OCI-LY3 (cell line): ENCODE results near the gene DDB1.

Source experiments
- H2AFZ ChIP-seq: fragments of 200-600, 300-600 bp; shearing (Covaris generic); 2 replicates; pipeline ENCODE4 v1.6.0; 2014; ENCODE audit warnings: antibody characterized with exemption, low read depth, low read length
- H3K27ac ChIP-seq: fragments of 200-600, 300-600 bp; sonication (generic); 2 replicates; pipeline ENCODE4 v1.5.1; 2014; ENCODE audit warnings: mild to moderate bottlenecking, low read length, moderate library complexity, mixed read lengths
- H3K27me3 ChIP-seq: fragments of 200-600, 300-600 bp; sonication (generic); 2 replicates; pipeline ENCODE4 v1.6.1; 2014; ENCODE audit warnings: low read depth, low read length, mixed read lengths
- H3K36me3 ChIP-seq: fragments of 200-600, 300-600 bp; sonication (generic); replicated peaks from 2 replicates; pipeline ENCODE3; 2014; ENCODE audit warnings: low read depth, low read length, mixed read lengths
- H3K4me1 ChIP-seq: fragments of 300-600, 200-600 bp; sonication (generic); 2 replicates; pipeline ENCODE4 v1.6.1; 2014; ENCODE audit warnings: low read length, mixed read lengths
- H3K4me2 ChIP-seq: fragments of 200-600, 300-600 bp; sonication (generic); 2 replicates; pipeline ENCODE4 v1.6.1; 2014; ENCODE audit warnings: low read length, mixed read lengths
- H3K4me3 ChIP-seq: fragments of 300-600, 200-600 bp; sonication (generic); 2 replicates; pipeline ENCODE4 v1.5.1; 2014; ENCODE audit warnings: antibody characterized with exemption, mild to moderate bottlenecking, low read length, moderate library complexity
- H3K79me2 ChIP-seq: fragments of 300-600, 200-600 bp; shearing (Covaris generic); 2 replicates; pipeline ENCODE4 v1.6.1; 2014; ENCODE audit warnings: mild to moderate bottlenecking, low read length, mixed read lengths
- H3K9ac ChIP-seq: fragments of 300-600, 200-600 bp; shearing (Covaris generic); 2 replicates; pipeline ENCODE4 v1.6.0; 2014; ENCODE audit warnings: mild to moderate bottlenecking, low read length, moderate library complexity
- H3K9me3 ChIP-seq: fragments of 200-600, 300-600 bp; shearing (Covaris generic); 2 replicates; pipeline ENCODE4 v1.6.1; 2014; ENCODE audit warnings: low read length, mixed read lengths; ENCODE audit not compliant: insufficient read depth
- H4K20me1 ChIP-seq: fragments of 200-600, 300-600 bp; sonication (generic); 2 replicates; pipeline ENCODE4 v1.6.1; 2016; ENCODE audit warnings: low read length, mixed read lengths; ENCODE audit not compliant: insufficient read depth
- CTCF ChIP-seq: fragments of 200-600, 300-600 bp; sonication (generic); IDR thresholded peaks from 2 replicates; pipeline ENCODE4 v1.5.1; 2014; ENCODE audit warnings: antibody characterized with exemption, low read length, low read depth
- EZH2phosphoT487 ChIP-seq: fragments of 200-600 bp; shearing (Covaris generic); IDR thresholded peaks from 2 replicates; pipeline ENCODE4 v1.6.1; 2018; ENCODE audit warnings: antibody characterized with exemption, mixed run types, low read depth

Gene DDB1

GRCh38 chr11:61343792-61344745 lies 11.2 kb upstream of the DDB1 start:
- Histone ChIP-seq H3K27me3 (no peaks in the 10 kb centered on the region), H3K79me2 (no peaks in the 10 kb centered on the region)
- TF ChIP-seq CTCF (no peak), EZH2phosphoT487 (no peak)

GRCh38 chr11:61342207-61342803 lies 9.4 kb upstream of the DDB1 start:
- Histone ChIP-seq H4K20me1 (0 out of 2 replicates have a peak, but pooled peaks cover 4% of the 10 kb centered on the region), H3K4me1 (peaks cover 8% of the 10 kb centered on the region; the same call in 1 of the 2 replicates), H2AFZ (no peak overlapping the region), H3K36me3 (peaks cover 33% of the 10 kb centered on the region), H3K4me3 (no peak overlapping the region), H3K4me2 (no peak overlapping the region), H3K79me2 (no peaks in the 10 kb centered on the region), H3K9ac (no peak overlapping the region), H3K27me3 (no peaks in the 10 kb centered on the region), H3K9me3 (no peaks in the 10 kb centered on the region), H3K27ac (no peak overlapping the region)
- TF ChIP-seq CTCF (no peak), EZH2phosphoT487 (no peak)

More at GRCh38 chr11:61343792-61344745, 11.2 kb upstream of the DDB1 start:
- Histone ChIP-seq H3K4me1 (peaks cover 8% of the 10 kb centered on the region; the same call in 1 of the 2 replicates), H2AFZ (no peak overlapping the region), H3K4me3 (no peak overlapping the region), H3K4me2 (no peak overlapping the region), H3K9me3 (no peaks in the 10 kb centered on the region), H4K20me1 (0 out of 2 replicates have a peak, but pooled peaks cover 4% of the 10 kb centered on the region), H3K36me3 (peaks cover 47% of the 10 kb centered on the region), H3K9ac (no peak overlapping the region), H3K27ac (no peak overlapping the region)

GRCh38 chr11:61341706-61342105 lies 8.8 kb upstream of the DDB1 start:
- H3K27me3 ChIP-seq: no peaks in the 10 kb centered on the region
- no peaks in the 10 kb centered on the region for H3K79me2 ChIP-seq
- H3K4me3 ChIP-seq: no peak overlapping the region
- H4K20me1 ChIP-seq: no peaks in the 10 kb centered on the region
- H2AFZ ChIP-seq: no peak overlapping the region
- H3K9me3 ChIP-seq: no peaks in the 10 kb centered on the region
- H3K9ac ChIP-seq: no peak overlapping the region
- no peak overlapping the region for H3K4me2 ChIP-seq
- TF ChIP-seq CTCF (no peak), EZH2phosphoT487 (no peak)
- no peak overlapping the region for H3K27ac ChIP-seq
- peaks cover 8% of the 10 kb centered on the region; the same call in 1 of the 2 replicates for H3K4me1 ChIP-seq
- H3K36me3 ChIP-seq: peaks cover 29% of the 10 kb centered on the region

- TF ChIP-seq CTCF (no peak), EZH2phosphoT487 (no peak)
- H3K4me1 ChIP-seq: peaks cover 15% of the 10 kb centered on the region
- H3K4me2 ChIP-seq: no peak overlapping the region
Observed at GRCh38 chr11:61340979-61341378, 8.1 kb upstream of the DDB1 start.

More at GRCh38 chr11:61340979-61341378, 8.1 kb upstream of the DDB1 start:
- Histone ChIP-seq H3K27ac (no peak overlapping the region), H3K9me3 (no peaks in the 10 kb centered on the region), H4K20me1 (no peaks in the 10 kb centered on the region), H3K4me3 (no peak overlapping the region), H3K9ac (no peak overlapping the region), H3K79me2 (no peaks in the 10 kb centered on the region), H3K36me3 (peaks cover 22% of the 10 kb centered on the region), H3K27me3 (no peaks in the 10 kb centered on the region), H2AFZ (no peak overlapping the region)
